ENCODE results near the gene AGO3. TPM values are rescaled to one million over a fixed set of nuclear protein-coding genes. Genes with fewer than 3 reads are reported as not detected.
"Not testable (repeated sequence)": the region's sequence is repeated elsewhere in the genome, so short reads cannot be mapped to it uniquely, and the experiment has no call there.

The AGO3 gene
- total RNA-seq, 6 experiments from 2014 or later: 18.3 to 24.0 (median 21.4) TPM

DNA sequence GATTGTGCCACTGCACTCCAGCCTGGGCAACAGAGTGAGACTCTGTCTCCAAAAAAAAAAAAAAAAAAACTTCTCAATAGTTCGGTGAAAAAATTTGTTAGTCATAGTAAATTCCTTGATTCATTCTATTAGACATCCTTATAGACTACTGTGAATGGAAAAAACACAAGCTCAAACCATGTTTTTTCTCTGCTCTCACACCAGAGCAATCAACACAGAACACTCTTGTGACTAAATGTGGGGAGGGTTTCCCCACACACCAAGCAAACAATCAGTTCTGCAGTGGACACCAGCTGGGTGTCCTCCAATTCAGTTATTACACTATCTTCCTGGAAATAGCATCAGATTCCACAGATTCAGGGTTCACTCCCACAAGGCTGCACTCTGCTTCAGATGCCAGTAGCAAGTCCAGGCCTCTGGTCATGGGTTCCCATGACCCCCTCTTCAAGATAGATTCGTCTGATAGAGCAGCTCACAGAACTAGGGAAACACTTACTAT, 83.9 kb downstream of the AGO3 start:
- H3K27ac Mint-ChIP-seq: 0 out of 2 replicates have a peak overlapping the region, but pooled peaks have one; percentile 4
- no peak for DNase-seq
- TF ChIP-seq, protein P1, sequence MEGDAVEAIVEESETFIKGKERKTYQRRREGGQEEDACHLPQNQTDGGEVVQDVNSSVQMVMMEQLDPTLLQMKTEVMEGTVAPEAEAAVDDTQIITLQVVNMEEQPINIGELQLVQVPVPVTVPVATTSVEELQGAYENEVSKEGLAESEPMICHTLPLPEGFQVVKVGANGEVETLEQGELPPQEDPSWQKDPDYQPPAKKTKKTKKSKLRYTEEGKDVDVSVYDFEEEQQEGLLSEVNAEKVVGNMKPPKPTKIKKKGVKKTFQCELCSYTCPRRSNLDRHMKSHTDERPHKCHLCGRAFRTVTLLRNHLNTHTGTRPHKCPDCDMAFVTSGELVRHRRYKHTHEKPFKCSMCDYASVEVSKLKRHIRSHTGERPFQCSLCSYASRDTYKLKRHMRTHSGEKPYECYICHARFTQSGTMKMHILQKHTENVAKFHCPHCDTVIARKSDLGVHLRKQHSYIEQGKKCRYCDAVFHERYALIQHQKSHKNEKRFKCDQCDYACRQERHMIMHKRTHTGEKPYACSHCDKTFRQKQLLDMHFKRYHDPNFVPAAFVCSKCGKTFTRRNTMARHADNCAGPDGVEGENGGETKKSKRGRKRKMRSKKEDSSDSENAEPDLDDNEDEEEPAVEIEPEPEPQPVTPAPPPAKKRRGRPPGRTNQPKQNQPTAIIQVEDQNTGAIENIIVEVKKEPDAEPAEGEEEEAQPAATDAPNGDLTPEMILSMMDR (IDR thresholded peaks at IDR 0.05): no peak
- no peaks in the 10 kb centered on the region for H3K27me3 Mint-ChIP-seq (ENCODE audit: insufficient read depth)
- H3K9me3 Mint-ChIP-seq: no peaks in the 10 kb centered on the region
- no peaks in the 10 kb centered on the region for H3K4me1 Mint-ChIP-seq (ENCODE audit: low read depth)
- H3K36me3 Mint-ChIP-seq (ENCODE audit: low read depth): peaks cover 19% of the 10 kb centered on the region
- H3K4me3 Mint-ChIP-seq: no peak overlapping the region

GRCh38 chr1:36016686-36017085, 85.8 kb downstream of the AGO3 start:
- H3K9me3 Mint-ChIP-seq: no peaks in the 10 kb centered on the region
- H3K36me3 Mint-ChIP-seq (ENCODE audit: low read depth): peaks cover 19% of the 10 kb centered on the region
- H3K27ac Mint-ChIP-seq: no peak overlapping the region
- no peak for DNase-seq
- H3K27me3 Mint-ChIP-seq (ENCODE audit: insufficient read depth): no peaks in the 10 kb centered on the region
- no peaks in the 10 kb centered on the region for H3K4me1 Mint-ChIP-seq (ENCODE audit: low read depth)
- TF ChIP-seq, protein P1 (IDR thresholded peaks at IDR 0.05): no peak
- no peak overlapping the region for H3K4me3 Mint-ChIP-seq

- Mint-ChIP-seq H3K9me3 (no peaks in the 10 kb centered on the region), H3K4me3 (no peak overlapping the region), H3K4me1 (ENCODE audit: low read depth) (peaks cover 14% of the 10 kb centered on the region), H3K36me3 (ENCODE audit: low read depth) (peaks cover 24% of the 10 kb centered on the region), H3K27me3 (ENCODE audit: insufficient read depth) (no peaks in the 10 kb centered on the region), H3K27ac (no peak overlapping the region)
- no peak for DNase-seq
- TF ChIP-seq, protein P1 (IDR thresholded peaks at IDR 0.05): no peak
These were observed 92.3 kb downstream of the AGO3 start for GRCh38 chr1:36023098-36023769.

DNA sequence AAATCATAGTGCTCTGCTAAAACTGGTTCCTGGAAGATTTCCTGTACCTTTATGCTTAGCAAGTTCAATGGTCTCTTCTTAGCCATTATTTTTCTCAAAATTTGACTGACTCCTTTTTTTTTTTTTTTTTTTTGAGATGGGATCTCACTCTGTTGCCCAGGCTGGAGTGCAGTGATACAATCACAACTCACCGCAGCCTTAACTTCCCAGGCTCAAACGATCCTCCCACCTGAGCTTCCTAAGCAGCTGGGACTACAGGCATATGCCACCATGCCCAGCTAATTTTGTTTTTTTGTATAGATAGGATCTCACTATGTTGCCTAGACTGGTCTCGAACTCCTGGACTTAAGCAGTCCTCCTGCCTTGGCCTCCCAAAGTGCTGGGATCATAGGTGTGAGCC, 93.1 kb downstream of the AGO3 start:
- H3K27ac Mint-ChIP-seq, H3K9me3 Mint-ChIP-seq: not testable (repeated sequence)
- H3K36me3 Mint-ChIP-seq (ENCODE audit: low read depth): peaks cover 28% of the 10 kb centered on the region

DNA sequence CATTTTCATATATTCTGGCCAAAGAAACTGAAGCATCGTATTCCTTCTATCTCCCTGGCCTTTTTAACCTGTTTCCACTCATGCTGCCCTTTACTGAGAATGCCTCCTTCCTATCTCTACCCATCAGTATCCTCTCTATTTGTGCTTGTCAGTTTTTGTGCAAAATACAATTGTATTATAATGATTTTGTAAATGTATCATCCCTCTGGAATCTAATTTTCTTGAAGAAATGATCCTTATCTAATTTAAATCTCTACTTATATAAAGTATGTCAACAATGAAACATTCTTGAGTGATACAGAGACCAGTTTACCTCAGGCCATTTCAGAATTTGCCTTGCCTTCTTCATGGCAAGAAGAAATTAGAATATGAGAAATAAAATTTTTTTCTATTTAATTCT, 93.9 kb downstream of the AGO3 start:
- TF ChIP-seq, protein P1 (IDR thresholded peaks at IDR 0.05): no peak
- no peak overlapping the region for H3K4me3 Mint-ChIP-seq
- H3K36me3 Mint-ChIP-seq (ENCODE audit: low read depth): peaks cover 29% of the 10 kb centered on the region

More for the DNA sequence above, 93.1 kb downstream of the AGO3 start:
- H3K27me3 Mint-ChIP-seq (ENCODE audit: insufficient read depth); DNase-seq; H3K4me3 Mint-ChIP-seq: not testable (repeated sequence)
- H3K4me1 Mint-ChIP-seq (ENCODE audit: low read depth): peaks cover 14% of the 10 kb centered on the region

GRCh38 chr1:36027766-36028165, 96.9 kb downstream of the AGO3 start:
- H3K27me3 Mint-ChIP-seq (ENCODE audit: insufficient read depth): no peaks in the 10 kb centered on the region
- peaks cover 29% of the 10 kb centered on the region for H3K36me3 Mint-ChIP-seq (ENCODE audit: low read depth)

More for the DNA sequence above, 93.9 kb downstream of the AGO3 start:
- DNase-seq: no peak
- peak overlapping the region; percentile 10 for H3K27ac Mint-ChIP-seq
- no peaks in the 10 kb centered on the region; the same call in 1 of the 2 replicates for H3K9me3 Mint-ChIP-seq
- no peaks in the 10 kb centered on the region for H3K27me3 Mint-ChIP-seq (ENCODE audit: insufficient read depth)
- H3K4me1 Mint-ChIP-seq (ENCODE audit: low read depth): peaks cover 14% of the 10 kb centered on the region

More at GRCh38 chr1:36027766-36028165, 96.9 kb downstream of the AGO3 start:
- DNase-seq: no peak
- Mint-ChIP-seq H3K9me3 (no peaks in the 10 kb centered on the region; the same call in 1 of the 2 replicates), H3K4me3 (no peak overlapping the region), H3K27ac (no peak overlapping the region), H3K4me1 (ENCODE audit: low read depth) (peaks cover 14% of the 10 kb centered on the region)
- TF ChIP-seq, protein P1 (IDR thresholded peaks at IDR 0.05): no peak
